Measurements from ENCODE around the gene BICD1. TPM values are rescaled to one million over a fixed set of nuclear protein-coding genes. Genes with fewer than 3 reads are reported as not detected.

The BICD1 gene
- total and polyA plus RNA-seq, 2 donors from 2014 or later, result 3.8 to 36.7 TPM

DNA sequence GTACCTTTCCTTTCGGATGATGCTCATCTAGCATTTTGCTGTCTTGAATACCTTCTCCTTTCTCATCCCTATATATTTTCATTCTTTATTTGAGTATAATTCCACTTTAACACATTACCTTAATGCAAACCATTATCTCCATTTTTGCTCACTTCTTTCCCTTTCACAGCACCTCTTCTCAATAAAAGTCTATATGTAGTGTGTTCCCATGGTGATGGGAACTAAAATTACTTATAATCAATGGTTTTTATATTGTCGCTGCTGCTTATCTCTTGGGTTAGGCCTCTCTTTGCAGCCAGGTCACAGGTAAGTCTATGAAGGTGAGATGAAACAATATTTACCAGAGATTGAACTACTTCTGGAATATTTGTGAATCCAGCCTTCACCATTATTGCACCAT lies 171.1 kb downstream of the BICD1 start:
- TF ChIP-seq, protein P1, sequence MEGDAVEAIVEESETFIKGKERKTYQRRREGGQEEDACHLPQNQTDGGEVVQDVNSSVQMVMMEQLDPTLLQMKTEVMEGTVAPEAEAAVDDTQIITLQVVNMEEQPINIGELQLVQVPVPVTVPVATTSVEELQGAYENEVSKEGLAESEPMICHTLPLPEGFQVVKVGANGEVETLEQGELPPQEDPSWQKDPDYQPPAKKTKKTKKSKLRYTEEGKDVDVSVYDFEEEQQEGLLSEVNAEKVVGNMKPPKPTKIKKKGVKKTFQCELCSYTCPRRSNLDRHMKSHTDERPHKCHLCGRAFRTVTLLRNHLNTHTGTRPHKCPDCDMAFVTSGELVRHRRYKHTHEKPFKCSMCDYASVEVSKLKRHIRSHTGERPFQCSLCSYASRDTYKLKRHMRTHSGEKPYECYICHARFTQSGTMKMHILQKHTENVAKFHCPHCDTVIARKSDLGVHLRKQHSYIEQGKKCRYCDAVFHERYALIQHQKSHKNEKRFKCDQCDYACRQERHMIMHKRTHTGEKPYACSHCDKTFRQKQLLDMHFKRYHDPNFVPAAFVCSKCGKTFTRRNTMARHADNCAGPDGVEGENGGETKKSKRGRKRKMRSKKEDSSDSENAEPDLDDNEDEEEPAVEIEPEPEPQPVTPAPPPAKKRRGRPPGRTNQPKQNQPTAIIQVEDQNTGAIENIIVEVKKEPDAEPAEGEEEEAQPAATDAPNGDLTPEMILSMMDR (IDR thresholded peaks at IDR 0.05; ENCODE audit: borderline replicate concordance, extremely low read depth, insufficient read depth), result no peak
- Histone ChIP-seq H3K9me3 (ENCODE audit: control insufficient read depth in 2 of 3, insufficient read depth in 1 of 3, low read length in 3 of 3) (no peaks in the 10 kb centered on the region), H3K9ac (ENCODE audit: low read length in 3 of 3) (no peak overlapping the region), H3K4me3 (ENCODE audit: low read length in 3 of 3) (no peak overlapping the region), H3K4me1 (ENCODE audit: control insufficient read depth in 2 of 3, insufficient read depth in 2 of 3, low read depth in 1 of 3, low read length in 3 of 3) (peaks cover 0 to 6% (median 4%) of the 10 kb centered on the region in 3 donors), H3K27me3 (ENCODE audit: control insufficient read depth, insufficient read depth, low read length) (no peaks in the 10 kb centered on the region), H3K36me3 (ENCODE audit: control insufficient read depth in 2 of 3, insufficient read depth in 3 of 3, low read length in 3 of 3) (no peaks in the 10 kb centered on the region), H3K27ac (ENCODE audit: low read depth in 2 of 2, low read length in 2 of 2) (no peak overlapping the region)
- intact Hi-C loops (cut with DNase I), result no loop called here
- no peak for FAIRE-seq
- DNase-seq, result no peak

DNA sequence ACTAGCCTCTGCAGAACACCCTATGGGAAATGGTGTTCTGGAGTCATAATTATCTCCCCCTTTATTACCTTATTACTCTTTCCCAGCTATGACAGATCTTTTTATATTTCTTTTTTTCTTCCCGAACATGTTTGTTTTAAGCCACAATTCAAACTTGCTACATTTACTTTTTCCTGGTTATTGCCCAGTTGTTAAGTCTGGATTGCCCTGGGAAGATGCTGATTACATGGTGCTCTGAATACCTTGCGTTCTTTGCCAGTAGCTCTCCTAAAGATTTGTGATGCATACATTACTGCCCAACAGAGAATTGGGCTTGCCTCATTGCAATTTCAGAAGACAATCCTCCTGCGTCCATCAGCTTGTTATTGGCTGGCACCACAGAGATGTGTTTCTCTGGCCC lies 174.5 kb downstream of the BICD1 start:
- no peaks in the 10 kb centered on the region for H3K27me3 ChIP-seq (ENCODE audit: control insufficient read depth, insufficient read depth, low read length)
- no peak overlapping the region for H3K4me3 ChIP-seq (ENCODE audit: low read length in 3 of 3)
- H3K4me1 ChIP-seq (ENCODE audit: control insufficient read depth in 2 of 3, insufficient read depth in 2 of 3, low read depth in 1 of 3, low read length in 3 of 3), result no peaks in the 10 kb centered on the region
- TF ChIP-seq, protein P1 (IDR thresholded peaks at IDR 0.05; ENCODE audit: borderline replicate concordance, extremely low read depth, insufficient read depth), result no peak
- intact Hi-C loops (cut with DNase I), result no loop called here
- no peak for FAIRE-seq
- no peak for DNase-seq
- no peak overlapping the region for H3K27ac ChIP-seq (ENCODE audit: low read depth in 2 of 2, low read length in 2 of 2)
- no peaks in the 10 kb centered on the region for H3K9me3 ChIP-seq (ENCODE audit: control insufficient read depth in 2 of 3, insufficient read depth in 1 of 3, low read length in 3 of 3)
- no peak overlapping the region for H3K9ac ChIP-seq (ENCODE audit: low read length in 3 of 3)
- H3K36me3 ChIP-seq (ENCODE audit: control insufficient read depth in 2 of 3, insufficient read depth in 3 of 3, low read length in 3 of 3), result no peaks in the 10 kb centered on the region

DNA sequence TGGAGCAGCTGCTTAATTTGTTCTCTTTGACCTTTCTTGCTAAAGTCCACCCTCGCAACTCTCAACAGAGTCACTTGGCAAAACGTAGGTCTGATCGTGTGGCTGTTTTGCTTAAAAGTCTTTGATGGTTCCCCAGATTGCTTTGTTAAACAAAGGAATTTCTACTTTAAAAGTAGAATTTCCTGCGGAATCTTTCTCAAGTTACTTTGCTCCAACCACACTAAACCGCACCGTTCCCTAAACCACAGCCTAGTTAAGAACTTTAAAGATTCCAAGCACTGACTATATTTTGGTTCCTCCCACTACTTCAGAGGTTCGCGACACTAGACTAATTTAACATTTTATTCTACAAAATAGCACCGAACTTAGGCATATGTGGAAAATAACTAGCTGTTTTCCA lies 177.9 kb downstream of the BICD1 start:
- H3K27ac ChIP-seq (ENCODE audit: low read depth in 2 of 2, low read length in 2 of 2), result no peak overlapping the region
- H3K4me1 ChIP-seq (ENCODE audit: control insufficient read depth in 2 of 3, insufficient read depth in 2 of 3, low read depth in 1 of 3, low read length in 3 of 3), result no peaks in the 10 kb centered on the region
- no peaks in the 10 kb centered on the region for H3K36me3 ChIP-seq (ENCODE audit: control insufficient read depth in 2 of 3, insufficient read depth in 3 of 3, low read length in 3 of 3)
- intact Hi-C loops (cut with DNase I), result no loop called here
- no peaks in the 10 kb centered on the region for H3K9me3 ChIP-seq (ENCODE audit: control insufficient read depth in 2 of 3, insufficient read depth in 1 of 3, low read length in 3 of 3)
- TF ChIP-seq, protein P1 (IDR thresholded peaks at IDR 0.05; ENCODE audit: borderline replicate concordance, extremely low read depth, insufficient read depth), result no peak
- H3K27me3 ChIP-seq (ENCODE audit: control insufficient read depth, insufficient read depth, low read length), result no peaks in the 10 kb centered on the region
- H3K4me3 ChIP-seq (ENCODE audit: low read length in 3 of 3), result no peak overlapping the region
- FAIRE-seq (no peak), DNase-seq (no peak)
- no peak overlapping the region for H3K9ac ChIP-seq (ENCODE audit: low read length in 3 of 3)

DNA sequence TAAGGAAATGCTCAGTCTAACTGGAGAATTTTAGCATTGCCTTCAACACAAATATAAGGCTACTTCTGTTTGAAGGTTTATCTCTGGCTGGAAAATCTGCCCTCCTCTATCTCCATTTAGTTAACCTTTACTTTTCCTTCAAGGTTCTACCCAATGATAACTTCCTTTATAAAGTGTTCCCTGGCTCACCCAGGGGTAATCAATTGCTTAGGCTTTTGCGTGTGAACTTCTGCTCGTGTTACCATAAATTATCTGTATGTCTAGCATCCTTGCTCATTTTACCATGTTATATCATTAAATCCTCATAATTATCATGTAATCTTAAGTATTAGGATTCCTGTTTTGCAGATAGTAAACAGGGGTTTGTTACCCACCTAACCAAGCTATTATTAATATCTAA lies 178.4 kb downstream of the BICD1 start:
- Histone ChIP-seq H3K4me1 (ENCODE audit: control insufficient read depth in 2 of 3, insufficient read depth in 2 of 3, low read depth in 1 of 3, low read length in 3 of 3) (no peaks in the 10 kb centered on the region), H3K4me3 (ENCODE audit: low read length in 3 of 3) (no peak overlapping the region), H3K9ac (ENCODE audit: low read length in 3 of 3) (no peak overlapping the region), H3K27ac (ENCODE audit: low read depth in 2 of 2, low read length in 2 of 2) (no peak overlapping the region), H3K27me3 (ENCODE audit: control insufficient read depth, insufficient read depth, low read length) (no peaks in the 10 kb centered on the region), H3K36me3 (ENCODE audit: control insufficient read depth in 2 of 3, insufficient read depth in 3 of 3, low read length in 3 of 3) (no peaks in the 10 kb centered on the region), H3K9me3 (ENCODE audit: control insufficient read depth in 2 of 3, insufficient read depth in 1 of 3, low read length in 3 of 3) (no peaks in the 10 kb centered on the region)
- DNase-seq (no peak), FAIRE-seq (no peak)
- TF ChIP-seq, protein P1 (IDR thresholded peaks at IDR 0.05; ENCODE audit: borderline replicate concordance, extremely low read depth, insufficient read depth), result no peak
- intact Hi-C loops (cut with DNase I), result no loop called here
